Islet of Langerhans (tissue), 1 donor: ENCODE data around the gene COLEC11.

Experiments used
- FAIRE-seq: peaks from one replicate; lab custom pipeline; 2011; peaks lifted over from hg19 to GRCh38; lab: Jason Lieb, UNC

Gene COLEC11

DNA sequence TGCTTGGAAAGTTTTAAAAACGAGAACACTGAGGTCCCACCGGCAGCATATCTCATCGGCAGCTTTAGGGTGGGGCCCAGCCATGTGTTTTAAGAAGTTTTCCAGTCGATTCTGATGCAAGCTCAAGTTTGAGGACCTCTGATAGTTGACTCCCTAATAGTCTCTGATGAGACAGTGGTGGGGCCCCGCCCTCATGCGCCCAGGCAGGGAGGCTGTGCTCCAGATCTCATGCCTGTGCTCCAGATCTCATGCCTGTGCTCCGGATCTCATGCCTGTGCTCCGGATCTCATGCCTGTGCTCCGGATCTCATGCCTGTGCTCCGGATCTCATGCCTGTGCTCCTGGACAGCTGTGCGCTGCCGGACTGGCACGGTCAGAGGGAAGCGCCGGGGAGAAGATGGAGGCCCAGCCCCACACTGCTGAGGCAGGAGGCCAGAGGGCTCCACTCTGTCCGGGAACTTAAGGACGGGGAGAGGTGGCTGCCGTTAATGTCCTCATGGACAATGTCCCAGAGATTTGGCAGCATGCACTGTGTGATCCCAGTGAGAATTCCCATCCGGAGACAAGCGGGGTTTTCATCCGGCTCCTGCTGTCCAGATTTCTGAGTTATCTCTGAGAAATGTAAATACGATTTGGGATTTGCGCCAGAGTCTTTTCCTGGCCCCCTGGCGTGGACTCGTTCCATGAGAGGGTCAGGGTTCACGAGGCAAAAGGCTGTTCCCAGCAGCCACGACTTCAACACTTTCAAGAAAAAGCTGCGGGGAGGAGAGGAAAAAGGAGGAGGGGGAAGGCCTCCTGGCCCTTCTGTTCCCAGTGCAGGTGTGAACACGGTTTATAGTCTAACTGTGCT lies 9.4 kb upstream of the COLEC11 start:
- no peak for FAIRE-seq

DNA sequence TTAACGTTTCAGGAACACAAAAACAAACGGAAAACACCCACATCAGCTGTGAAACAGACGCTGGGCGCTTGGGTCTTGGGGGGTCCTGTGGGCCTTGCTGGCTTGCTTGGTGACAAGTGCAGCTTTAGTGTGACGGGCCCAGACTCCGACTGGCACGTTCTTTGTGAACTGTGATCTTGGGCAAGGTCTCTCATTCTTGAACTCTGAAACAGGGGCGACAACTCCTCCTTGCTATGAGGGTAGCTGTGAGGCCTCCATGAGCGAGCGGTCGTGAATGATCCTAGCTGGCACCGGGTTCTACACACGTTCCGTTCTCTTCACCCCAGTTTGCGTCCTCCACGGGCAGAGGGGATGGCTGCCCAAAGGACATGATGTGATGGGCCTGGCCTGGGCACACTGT lies 8.7 kb upstream of the COLEC11 start:
- no peak for FAIRE-seq

DNA sequence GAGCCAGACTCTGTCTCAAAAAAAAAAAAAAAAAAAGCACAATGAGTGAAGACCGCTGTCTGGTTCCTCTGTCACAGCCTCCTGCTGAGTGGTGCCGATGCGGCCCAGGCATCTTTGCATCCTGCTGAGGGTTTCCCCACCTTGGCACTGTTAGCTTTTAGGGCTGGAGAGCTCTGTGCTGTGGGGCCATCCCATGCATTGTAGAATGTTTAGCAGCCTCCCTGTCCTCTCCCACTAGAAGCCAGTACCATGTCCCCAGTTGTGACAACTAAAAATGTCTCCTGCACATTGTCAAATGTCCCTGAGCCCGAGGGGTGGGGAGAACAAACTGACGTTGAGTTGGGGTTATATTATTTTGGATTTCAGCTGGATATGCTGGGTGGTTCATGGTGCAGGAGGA lies 7.9 kb upstream of the COLEC11 start:
- no peak for FAIRE-seq

DNA sequence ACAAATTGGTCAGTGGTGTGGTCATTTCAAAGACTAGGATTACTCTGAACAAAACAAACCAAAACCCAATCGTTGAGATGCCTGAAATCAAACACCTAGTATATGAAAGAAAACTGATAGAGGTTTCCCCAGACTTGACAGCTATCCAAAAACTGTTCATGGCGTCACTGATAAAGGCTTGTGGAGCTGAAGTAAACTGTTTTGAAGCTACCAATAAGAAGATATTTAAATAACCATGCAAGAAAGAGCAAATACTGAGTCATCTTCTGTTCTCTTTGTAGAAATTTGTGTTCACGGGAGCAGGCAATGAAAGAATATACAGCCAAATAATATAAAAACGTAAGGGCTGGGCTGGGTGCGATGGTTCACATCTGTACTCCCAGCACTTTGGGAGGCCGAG lies 7.5 kb upstream of the COLEC11 start:
- no peak for FAIRE-seq

DNA sequence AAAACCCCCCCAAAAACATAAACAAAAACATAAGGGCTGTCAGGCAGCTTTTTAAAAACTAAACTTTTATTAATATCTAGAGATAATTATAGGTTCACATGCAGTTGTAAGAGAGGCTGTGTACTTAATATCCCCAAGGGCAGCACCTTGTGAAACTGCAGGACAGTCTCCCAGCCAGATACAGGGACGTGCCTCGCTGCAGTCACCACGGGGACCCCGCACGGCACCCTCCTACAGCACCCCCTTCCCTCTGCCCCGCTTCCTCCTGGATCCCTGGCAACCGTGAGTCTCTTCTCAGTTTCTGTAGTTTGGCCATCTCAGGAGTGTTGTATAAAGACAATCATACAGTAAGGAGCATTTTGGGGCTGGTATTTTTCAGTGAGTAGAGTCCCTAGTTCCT lies 6.8 kb upstream of the COLEC11 start:
- FAIRE-seq = no peak

DNA sequence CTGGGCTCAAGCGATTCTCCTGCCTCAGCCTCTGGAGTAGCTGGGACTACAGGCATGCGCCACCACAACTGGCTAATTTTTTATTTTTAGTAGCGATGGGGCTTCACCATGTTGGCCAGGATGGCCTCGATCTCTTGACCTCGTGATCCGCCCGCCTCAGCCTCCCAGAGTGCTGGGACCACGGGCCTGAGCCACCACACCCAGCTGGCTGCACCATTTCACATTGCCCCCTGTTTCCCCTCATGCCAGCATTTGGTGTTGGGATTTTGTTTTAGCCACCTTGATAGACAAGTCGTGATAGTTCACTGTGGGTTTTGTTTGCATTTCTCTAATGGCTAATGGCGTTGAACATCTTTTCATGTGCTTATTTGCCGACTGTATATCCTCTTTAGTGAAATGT lies 5.8 kb upstream of the COLEC11 start:
- no peak for FAIRE-seq

DNA sequence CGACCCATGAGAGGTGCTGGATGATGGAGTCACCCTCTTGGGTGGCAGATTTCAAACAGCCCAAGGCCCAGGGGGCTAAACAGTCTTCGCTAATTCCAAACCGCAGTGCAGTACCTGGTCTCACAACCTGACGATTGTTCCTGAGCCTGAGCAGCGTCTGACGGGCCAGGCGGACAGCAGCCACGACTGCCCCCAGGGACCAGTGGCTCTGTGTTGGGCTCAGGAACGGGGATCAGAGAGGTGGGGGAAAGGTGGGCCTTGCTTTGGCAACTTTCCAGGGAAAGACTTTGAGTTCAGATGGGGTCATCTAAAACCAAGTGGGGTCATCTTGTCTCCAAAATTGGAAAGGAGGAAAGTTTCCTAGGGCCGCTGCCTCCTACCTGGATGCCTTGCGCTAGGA lies 492 bp downstream of the COLEC11 start:
- FAIRE-seq = no peak

DNA sequence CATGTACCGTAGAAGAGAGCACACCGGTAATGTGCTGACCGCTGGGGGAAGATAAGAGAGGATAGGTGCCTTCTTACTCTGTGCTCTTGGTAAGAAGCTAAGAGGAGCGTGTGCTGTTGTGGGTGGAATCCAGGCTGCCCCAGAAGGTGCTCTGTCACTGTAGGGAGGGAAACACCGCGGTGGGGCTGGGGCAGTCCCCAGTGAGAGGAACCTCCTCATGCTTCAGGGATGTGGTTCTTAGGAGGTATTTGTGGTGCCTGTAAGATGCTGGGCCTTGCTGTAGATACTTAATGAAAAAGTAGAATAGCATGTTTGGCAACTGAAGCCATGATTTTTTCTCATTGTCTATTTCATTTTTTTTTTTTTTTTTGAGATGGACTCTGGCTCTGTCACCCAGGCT lies 1.1 kb downstream of the COLEC11 start:
- no peak for FAIRE-seq

DNA sequence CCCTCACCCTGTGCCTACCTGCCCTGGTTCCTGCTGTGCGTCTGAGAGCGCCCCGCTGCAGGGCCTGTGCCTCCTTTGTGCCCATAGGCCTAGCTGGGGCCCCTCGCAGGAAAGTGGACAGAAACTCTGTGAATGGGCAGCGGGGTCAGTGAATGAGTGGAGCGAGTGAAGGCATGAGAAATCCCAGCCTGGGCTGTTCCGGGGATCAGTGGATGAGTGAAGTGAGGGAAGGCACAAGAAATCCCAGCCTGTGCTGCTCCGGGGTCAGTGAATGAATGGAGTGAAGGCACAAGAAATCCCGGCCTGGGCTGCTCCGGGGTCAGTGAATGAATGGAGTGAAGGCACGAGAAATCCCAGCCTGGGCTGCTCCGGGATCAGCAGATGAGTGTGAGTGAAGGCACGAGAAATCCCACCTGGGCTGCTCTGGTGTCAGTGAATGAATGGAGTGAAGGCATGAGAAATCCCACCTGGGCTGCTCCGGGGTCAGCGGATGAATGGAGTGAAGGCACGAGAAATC lies 2.0 kb downstream of the COLEC11 start:
- FAIRE-seq = no peak

DNA sequence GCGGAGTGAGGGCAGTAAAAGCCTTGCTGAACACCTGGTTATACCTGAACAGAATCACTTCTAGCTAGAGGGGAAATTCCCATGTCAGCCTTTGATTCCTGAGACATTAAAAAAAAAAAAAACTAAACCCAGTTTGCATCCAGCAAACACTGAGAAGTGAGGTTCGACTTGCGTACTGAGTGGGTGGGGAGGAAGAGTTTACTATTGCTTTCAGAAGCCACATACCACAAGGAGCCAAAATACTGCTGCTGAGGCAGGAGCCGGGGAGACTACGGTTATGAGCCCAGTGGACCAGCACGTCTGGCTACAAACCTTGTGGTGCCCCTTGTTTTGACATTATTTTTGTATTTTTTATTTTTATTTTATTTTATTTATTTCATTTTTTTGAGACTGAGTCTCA lies 2.7 kb downstream of the COLEC11 start:
- no peak for FAIRE-seq

DNA sequence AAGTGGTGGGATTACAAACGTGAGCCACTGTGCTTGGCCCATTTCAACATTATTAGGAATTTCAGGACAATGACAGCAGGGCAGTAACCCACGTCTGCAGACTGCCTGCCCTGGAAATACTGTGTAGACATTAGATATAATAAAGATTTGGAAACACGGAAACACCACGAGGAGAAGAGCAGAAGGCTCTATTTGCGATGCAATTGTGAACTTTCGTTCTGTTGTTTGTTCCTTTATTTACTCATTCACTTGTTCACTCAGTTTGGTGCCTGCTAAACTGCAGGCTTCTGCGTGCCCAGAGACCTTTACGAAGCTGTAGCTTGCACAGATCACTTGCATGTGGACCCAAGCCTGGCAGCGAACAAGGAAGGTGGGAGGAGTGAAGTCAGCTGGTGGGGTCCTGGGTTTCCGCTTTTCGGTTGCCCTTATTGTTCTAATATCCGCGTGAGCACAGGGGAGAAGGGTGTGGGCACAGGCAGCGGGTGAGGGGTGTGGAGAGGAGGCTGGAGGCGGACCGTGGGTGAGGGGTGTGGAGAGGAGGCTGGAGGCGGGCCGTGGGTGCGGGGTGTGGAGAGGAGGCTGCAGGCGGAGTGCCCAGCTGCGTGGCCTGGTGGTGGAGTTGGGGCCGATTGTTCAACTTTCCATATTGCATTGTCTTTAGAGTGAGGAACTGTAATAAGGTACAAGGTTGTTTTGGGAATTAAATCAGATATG lies 3.4 kb downstream of the COLEC11 start:
- FAIRE-seq = no peak

DNA sequence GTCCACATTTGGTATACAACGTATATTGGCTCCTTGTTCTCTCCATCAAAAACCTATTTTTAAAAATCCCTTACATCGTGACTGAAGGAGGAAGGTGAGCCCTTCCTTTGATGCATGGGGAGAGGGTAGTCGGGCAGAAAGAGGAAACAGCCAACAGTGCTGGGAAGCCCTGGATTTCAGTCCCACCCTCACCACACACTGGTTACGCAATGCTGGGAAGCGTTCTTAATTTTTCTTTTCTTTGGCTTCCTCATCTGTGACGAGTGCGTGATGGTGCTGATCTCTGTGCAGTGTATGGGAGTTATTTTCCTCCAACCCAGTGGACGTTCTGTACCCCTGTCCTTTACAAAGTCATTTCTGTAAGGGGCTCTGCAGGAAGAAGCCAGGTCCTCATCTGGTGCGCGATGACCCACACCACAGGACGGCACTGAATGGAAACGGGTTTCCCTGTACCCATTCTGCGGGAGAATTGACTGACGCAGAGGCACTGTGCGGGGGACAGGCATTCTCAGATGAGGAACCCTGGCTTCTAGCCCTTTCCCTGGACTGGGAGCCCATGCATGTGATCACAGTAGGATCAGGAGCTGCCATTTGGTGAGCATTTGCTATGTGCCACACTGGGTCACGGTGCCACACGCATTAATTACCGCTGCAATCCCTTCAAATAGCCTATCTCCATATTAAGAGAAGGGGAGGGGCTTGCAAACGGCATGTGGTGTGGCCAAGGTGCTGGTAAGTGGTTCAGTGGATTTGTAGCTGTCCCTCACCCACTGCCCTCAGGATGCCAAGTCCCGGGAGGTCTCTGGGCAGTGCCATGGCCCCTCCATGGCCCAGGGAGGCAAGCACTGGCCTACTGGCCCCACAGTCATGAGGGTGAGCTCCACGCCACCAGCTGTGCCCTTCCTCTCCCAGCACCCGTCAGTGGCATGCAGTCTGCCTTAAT lies 4.3 kb downstream of the COLEC11 start:
- FAIRE-seq = no peak

DNA sequence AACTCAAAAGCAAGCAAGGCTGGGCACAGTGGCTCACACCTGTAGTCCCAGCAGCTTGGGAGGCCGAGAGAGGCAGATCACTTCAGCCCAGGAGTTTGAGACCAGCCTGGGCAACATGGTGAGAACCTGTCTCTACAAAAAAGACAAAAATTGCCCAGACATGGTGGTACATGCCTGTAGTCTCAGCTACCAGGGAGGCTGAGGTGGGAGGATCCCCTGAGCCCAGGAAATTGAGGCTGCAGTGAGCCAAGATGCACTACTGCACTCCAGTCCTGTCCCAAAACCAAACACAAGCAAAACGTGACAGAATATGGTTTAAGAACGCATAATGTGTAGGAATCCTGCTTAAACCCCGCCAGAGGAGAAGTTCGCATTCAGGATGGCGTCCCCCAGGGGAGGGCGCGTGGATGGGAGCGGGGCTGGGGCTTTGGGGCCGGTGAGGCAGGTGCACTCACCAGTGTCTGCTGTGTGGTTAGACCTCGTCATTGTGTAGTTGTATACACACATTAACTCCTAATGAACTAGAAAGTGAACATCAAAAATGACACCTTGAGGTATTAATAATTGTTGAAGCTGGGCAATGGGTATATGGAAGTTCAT lies 5.4 kb downstream of the COLEC11 start:
- no peak for FAIRE-seq

DNA sequence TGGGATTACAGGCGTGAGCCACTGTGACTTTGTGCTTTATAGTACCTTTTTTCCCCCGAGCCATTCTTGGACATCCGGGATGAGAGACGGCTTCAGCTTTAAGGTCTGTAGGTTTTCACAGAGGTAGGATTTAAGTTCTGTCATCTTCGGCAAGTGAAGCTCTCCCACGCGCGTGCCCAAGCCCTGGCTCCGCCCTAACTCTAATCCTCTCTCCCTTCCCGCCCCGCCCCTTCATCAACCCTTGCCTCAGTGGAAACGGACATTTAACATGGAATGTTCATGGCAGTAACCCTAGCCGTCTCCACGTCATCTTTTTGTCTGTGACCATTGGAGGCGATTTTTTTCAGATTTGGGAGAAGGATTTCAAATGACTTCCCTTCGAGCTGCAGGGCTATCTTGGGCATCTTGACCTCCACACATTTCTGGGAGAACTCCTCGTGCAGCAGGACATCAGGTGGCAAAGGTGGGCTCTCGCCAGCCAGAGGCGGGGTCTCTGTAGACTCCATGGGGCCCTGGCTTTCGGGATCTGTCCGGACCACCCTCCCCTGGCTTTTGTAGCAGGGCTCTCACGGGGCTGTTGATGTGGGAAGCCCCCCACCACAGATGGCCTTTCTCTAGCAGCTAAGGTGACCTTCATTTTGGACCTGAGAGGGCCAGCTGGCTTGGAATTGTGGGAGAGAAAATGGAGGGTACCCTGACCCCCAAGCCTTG lies 6.8 kb downstream of the COLEC11 start:
- FAIRE-seq = no peak

DNA sequence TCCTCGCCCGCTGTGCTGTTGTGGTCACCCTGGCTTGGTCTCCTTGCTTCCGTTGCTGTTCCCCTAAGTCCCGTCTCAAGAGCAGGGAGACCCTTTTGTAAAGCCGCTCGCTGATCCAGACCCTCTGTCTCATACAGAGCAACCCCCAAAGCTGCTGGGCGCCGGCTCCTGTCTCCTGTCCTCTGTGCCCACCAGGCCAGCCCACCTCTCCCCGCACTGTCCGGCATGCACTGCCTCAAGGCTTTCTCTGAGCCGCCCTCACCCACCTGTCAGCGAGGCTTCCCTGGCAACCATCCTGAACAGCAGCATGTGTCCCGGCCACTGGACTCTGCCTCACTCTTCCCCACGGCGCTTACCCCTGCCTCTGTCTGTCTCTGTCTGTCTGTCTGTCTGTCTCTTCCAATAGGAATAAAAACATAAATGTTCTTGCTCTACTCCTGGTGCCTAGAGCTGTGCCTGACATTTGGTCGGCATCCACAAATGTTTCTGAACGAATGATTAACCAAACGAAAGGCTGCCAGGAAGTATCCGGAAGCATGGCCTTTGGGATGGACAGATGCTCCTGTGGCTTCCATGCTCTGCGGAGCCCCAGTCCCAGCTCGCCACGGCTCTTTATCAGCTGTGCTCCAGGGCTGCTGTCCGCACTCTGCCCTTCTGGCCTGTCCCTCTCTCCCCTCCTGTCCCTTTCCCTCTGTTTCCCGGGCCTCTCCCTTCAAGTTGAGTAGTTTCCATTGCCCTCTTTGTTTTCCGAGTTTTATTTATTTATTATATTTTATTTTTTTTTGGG lies 7.8 kb downstream of the COLEC11 start:
- FAIRE-seq = no peak

DNA sequence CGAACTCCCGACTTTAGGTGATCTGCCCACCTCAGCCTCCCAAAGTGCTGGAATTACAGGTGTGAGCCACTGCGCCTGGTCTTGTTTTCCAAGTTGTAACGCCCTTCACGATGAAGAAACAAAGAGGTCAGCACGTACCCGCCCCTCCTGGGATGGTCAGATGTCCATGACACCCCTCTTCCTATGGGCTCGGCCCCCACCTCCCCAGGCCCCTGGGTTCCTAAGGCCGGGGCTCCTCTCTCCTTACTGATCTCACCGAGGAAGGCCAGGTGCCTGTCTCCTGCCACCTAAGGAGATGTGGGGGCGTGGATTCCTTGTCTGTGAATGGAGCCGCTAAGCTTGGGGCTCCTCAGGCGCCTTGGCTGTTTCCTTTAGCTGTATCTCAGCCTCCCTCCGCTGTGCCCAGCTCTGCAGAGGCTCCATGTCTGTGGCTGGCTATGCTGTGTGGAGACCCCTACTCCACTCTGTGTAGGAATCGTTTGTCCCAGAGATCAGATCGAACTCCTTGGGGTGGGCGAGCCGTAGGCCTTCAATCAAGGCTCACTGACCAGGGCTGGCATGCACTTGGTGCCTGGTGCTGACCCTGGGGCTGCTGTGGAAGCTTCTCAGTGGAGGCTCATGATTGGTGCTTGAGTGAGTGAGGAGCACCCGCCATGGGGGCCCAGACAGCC lies 8.8 kb downstream of the COLEC11 start:
- no peak for FAIRE-seq

DNA sequence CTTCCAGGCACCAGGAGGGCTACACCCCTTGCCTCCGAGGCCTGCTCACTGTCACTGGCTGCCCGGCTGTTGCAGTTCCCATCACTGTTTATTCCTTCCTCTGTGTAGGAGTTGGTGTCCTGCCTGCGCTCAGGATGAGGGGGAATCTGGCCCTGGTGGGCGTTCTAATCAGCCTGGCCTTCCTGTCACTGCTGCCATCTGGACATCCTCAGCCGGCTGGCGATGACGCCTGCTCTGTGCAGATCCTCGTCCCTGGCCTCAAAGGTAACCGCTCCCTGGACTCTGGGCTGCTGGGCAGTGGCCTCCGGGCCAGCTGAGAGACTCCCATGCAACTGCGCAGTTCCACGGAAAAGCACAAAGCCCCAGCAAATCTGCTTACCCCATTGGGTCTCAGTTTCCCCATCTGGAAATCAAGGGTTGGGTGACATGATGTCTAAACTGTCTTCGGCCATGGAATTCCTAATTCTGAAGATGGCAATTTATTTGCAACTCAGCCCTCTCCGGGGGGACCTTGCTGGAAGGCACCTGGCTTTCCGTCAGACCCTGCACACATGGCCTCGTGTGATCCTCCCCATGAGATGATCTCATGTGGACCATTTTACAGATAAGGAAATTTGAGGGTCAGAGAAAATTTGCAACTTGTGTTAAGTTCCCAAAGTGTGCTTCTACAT lies 9.4 kb downstream of the COLEC11 start:
- FAIRE-seq = no peak

DNA sequence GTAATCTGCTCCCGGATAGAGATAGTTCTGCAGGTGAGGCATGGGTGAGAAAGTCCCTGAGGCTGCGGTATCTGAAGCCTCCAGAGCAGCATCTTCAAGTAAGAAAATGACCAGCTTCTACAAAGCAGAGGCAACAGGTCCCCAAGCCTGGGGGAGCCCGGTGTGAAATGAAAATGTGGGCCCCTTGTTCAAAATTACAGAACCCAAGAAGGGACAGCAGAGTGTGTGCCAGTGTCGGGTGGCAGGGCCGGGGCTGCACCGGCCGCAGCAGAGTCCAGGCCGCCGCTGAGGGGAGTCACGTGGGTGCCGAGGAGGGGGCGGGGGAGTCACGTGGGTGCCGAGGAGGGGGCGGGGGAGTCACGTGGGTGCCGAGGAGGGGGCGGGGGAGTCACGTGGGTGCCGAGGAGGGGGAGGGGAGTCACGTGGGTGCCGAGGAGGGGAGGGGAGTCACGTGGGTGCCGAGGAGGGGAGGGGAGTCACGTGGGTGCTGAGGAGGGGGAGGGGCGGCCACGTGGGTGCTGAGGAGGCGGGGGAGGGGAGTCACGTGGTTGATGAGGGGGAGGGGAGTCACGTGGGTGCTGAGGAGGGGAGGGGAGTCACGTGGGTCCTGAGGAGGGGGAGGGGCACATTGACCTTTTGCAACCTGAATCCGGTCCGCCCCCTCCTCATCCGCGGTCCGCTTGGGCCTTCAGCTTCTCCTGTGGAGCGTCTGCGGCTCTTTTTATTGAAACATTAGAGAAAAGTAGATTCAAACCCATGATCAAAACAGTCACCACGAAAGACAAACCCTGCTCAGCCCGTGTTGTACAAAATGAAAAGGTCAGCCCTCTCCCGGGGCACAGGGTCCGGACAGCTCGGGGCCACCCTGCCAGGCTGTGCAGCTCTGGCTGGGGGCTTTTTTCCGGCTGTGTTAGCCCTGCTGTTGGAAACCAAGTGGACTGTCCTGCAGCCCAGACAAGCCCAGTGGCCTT lies 10.4 kb downstream of the COLEC11 start:
- no peak for FAIRE-seq
